GM12873 (cell line): ENCODE data around the gene LST1.

Experiments
- CTCF ChIP-seq: IDR thresholded peaks from 2 replicates; pipeline ENCODE4 v1.5.1; 2012; ENCODE audit warnings: low read depth, mild to moderate bottlenecking, moderate library complexity, low read length, control low read depth; ENCODE audit not compliant: insufficient read depth; ENCODE audit errors: missing control alignments

The LST1 gene

DNA sequence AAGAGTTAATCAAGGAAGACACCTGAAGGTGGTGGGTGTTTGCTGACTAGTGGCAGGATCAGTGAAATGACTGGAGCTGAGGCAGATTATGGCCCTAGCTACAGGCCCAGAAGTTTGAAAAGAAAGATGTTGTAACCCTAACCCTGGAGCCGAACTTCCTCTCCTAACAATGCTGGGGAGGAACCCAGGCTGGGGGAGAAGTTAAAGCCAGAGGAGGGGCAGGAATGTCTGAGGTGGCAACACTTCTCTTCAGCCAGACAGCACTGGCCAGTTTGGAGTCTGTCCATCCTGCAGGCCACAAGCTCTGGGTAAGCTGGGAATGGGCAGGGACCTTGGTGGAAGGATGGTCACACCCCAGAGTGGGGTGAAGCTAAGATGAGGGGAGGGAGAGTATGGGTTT lies at the start of gene LST1:
TSS of gene LST1 (plus strand) at position 270 of the 400 bp plus-strand sequence. CDS start 1,023 bp downstream, outside the sequence.
- no peak for TF ChIP-seq CTCF

- TF ChIP-seq CTCF = no peak
These were observed 47.2 kb upstream of the LST1 start for GRCh38 chr6:31538805-31539400.

GRCh38 chr6:31540640-31541039 lies 45.4 kb upstream of the LST1 start:
- no peak for TF ChIP-seq CTCF

DNA sequence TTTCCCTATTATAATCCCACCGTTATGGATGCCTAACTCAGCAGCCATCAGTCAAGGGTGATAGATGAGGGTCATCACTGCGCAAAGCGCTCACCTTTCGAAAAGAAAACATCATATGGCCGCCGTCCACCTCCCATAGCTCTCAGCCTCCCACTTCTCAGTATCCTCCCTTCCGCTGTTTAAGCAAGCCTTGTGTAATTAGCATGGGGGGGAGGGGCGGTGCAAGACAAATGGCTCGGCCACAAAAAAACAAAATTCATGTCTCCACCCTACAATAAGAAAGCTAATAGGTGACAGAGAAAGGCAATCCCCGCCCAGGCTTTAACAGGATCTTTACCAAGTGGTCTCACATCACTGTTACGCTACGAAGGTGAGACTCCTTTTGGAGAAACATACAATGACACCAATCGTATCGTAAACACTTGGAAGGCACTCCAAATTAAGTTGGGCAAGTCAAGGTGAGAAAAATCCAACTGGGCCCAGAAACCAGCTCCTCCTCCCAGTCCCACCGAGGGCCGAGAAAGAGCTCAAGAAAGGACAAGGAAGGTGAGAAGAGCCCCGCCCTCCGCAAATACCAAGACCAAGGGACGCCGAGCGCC lies 44.9 kb upstream of the LST1 start:
- no peak for TF ChIP-seq CTCF

DNA sequence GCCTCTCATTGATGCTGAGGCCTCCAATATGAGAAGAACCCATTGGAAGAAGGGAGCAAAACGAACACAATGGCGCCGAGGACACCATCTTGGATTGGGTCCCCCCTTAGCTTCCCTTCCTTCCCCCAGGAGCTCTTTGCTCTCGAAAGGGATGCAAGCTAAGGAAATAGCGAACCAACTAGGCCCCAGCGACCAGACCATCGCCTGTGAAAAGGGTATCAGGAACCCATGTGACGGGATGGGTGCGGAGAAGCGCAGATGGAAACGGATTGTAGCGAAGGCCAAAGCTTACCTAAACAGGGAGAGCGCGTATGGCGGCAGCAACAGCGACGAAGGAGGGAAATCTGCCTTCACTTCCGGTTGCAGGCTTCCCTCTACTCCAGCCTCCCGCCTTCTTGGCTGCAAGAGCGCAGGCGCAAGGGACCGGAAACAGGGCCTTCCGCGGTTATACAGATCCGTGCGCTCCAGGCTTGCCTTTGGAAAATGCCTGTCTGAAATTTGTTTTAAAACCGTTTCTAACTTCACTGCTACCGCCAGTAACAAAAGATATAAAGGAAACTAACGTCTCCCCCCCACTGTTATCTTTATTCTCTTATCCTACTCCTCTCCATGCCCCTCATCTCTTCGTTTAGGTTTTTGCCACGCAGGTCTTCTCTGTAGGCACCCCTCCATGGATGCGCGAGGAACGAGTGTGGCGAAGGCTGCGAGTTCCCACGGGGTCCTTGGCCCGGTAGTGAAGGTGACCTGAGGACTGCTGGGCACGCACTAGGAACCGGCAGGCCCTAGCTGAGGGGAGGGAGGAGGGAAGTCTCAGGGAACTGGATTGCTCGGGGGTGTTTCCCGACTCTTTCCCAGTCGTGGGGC lies 44.2 kb upstream of the LST1 start, which contains the start of gene DDX39B:
TSS of gene DDX39B (minus strand) at position 346 of the 864 bp plus-strand sequence. CDS start 1,471 bp downstream, outside the sequence.
- TF ChIP-seq CTCF = no peak

DNA sequence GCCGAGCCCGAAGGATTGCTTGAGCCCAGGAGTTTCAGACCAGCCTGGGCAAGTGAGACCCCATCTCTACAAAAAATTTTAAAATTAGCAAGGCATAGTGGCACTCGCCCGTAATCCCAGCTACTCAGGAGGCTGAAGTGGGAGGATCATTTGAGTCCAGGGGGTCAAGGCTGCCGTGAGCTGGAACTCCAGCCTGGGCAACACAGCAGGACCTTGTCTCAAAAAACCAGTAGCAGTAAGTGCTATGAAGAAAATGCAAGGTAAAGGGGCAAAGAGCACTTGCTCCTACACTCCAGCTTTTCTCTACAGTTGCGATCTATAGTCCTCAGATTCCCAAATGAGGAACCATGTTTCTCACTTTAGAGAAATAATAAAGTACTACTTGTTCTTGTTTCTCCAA lies 42.4 kb upstream of the LST1 start:
- TF ChIP-seq CTCF = no peak

DNA sequence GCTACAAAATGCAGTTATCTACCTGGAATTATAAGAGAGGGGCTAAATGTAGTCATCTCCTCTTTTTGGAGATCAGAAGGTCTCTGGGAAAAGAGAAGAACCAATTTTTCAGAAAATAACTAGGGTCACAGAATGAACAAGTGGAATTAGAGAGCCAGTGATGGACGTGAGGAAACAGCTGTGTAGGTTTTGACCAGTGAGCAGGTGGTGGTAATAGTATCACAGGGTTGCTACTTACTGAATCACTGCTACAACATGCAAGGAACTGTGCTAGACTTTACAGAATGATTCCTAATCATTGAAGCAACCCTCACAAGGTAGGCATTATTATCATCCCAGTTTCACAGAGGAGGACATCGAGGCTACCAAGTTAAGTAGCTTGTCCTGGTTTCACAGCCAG lies 41.4 kb upstream of the LST1 start:
- TF ChIP-seq CTCF = no peak
